Measurements from ENCODE around the gene CCDC28B.
A peak's percentile ranks its signal among the peaks of the same experiment; 100 is the strongest.

The CCDC28B gene

DNA sequence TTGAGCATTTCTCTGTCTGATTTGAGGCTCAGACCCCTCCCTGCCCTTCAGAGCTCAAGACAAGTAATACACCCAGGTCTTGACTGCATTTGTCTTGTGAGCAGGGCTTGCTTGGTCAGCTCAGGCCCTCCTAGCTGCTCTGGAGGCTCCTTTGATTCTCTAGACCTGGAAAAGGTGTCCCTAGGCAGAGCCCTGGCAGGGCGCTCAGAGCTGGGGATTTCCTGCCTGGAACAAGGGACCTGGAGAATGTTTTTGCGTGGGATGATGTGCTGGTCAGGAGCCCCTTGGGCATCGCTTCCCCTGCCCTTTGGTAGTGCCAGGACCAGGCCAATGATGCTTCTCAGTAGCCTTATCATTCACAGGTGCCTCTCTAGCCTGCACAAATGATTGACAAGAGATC is 4.9 kb upstream of the CCDC28B start:
- Histone ChIP-seq H3K36me3 (ENCODE audit: control insufficient read depth, insufficient read depth, low read length, severe bottlenecking) (peaks cover 81% of the 10 kb centered on the region), H3K9me3 (ENCODE audit: control insufficient read depth, low read length) (no peaks in the 10 kb centered on the region), H3K4me3 (ENCODE audit: low read length) (no peak overlapping the region)

GRCh38 chr1:32195972-32196823 is 4.2 kb upstream of the CCDC28B start:
- no peak for DNase-seq (ENCODE audit: low read depth)
- Histone ChIP-seq H3K4me3 (ENCODE audit: low read length) (no peak overlapping the region), H3K9me3 (ENCODE audit: control insufficient read depth, low read length) (no peaks in the 10 kb centered on the region), H3K36me3 (ENCODE audit: control insufficient read depth, insufficient read depth, low read length, severe bottlenecking) (peaks cover 74% of the 10 kb centered on the region), H3K9ac (ENCODE audit: low read length) (no peak overlapping the region), H3K4me1 (ENCODE audit: control insufficient read depth, insufficient read depth, low read length) (peaks cover 37% of the 10 kb centered on the region), H3K27me3 (replicated peaks; ENCODE audit: control insufficient read depth, insufficient read depth, low read length) (no peaks in the 10 kb centered on the region)

More for the DNA sequence above, 4.9 kb upstream of the CCDC28B start:
- DNase-seq (ENCODE audit: low read depth), result no peak
- no peak overlapping the region for H3K9ac ChIP-seq (ENCODE audit: low read length)
- no peaks in the 10 kb centered on the region for H3K27me3 ChIP-seq (replicated peaks; ENCODE audit: control insufficient read depth, insufficient read depth, low read length)
- H3K4me1 ChIP-seq (ENCODE audit: control insufficient read depth, insufficient read depth, low read length), result peaks cover 30% of the 10 kb centered on the region

DNA sequence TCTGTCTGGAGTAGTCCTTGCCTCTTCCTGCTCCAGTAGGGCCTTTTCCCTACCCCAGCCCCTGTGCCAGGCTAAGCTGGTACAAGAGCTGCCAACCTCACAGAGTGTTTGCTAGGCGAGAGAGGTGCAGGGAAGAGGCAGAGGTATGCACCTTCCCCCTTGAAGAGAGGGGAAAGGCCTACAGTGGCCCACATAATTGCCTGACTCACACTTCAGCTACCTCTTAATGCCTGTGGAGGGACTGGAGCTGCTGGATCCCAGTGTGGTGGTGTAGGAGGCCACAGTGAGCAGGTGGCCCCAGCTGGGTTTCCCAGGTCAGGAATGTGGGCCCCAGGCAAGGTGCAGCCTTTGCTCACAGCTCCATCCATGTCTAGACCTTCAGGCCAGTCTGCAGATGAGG is 3.3 kb upstream of the CCDC28B start:
- DNase-seq (ENCODE audit: low read depth), result no peak
- H3K27me3 ChIP-seq (replicated peaks; ENCODE audit: control insufficient read depth, insufficient read depth, low read length), result no peaks in the 10 kb centered on the region
- H3K4me3 ChIP-seq (ENCODE audit: low read length), result no peak overlapping the region
- H3K9ac ChIP-seq (ENCODE audit: low read length), result no peak overlapping the region
- H3K4me1 ChIP-seq (ENCODE audit: control insufficient read depth, insufficient read depth, low read length), result peaks cover 42% of the 10 kb centered on the region
- no peaks in the 10 kb centered on the region for H3K9me3 ChIP-seq (ENCODE audit: control insufficient read depth, low read length)
- H3K36me3 ChIP-seq (ENCODE audit: control insufficient read depth, insufficient read depth, low read length, severe bottlenecking), result peaks cover 65% of the 10 kb centered on the region

- Histone ChIP-seq H3K4me3 (ENCODE audit: low read length) (no peak overlapping the region), H3K4me1 (ENCODE audit: control insufficient read depth, insufficient read depth, low read length) (peaks cover 42% of the 10 kb centered on the region), H3K9ac (ENCODE audit: low read length) (no peak overlapping the region), H3K36me3 (ENCODE audit: control insufficient read depth, insufficient read depth, low read length, severe bottlenecking) (peaks cover 57% of the 10 kb centered on the region), H3K9me3 (ENCODE audit: control insufficient read depth, low read length) (no peaks in the 10 kb centered on the region), H3K27me3 (replicated peaks; ENCODE audit: control insufficient read depth, insufficient read depth, low read length) (no peaks in the 10 kb centered on the region)
- no peak for DNase-seq (ENCODE audit: low read depth)
These were observed 2.6 kb upstream of the CCDC28B start for GRCh38 chr1:32197837-32198236.

GRCh38 chr1:32198237-32199042 is 2.0 kb upstream of the CCDC28B start:
- H3K36me3 ChIP-seq (ENCODE audit: control insufficient read depth, insufficient read depth, low read length, severe bottlenecking), result peaks cover 51% of the 10 kb centered on the region
- no peaks in the 10 kb centered on the region for H3K27me3 ChIP-seq (replicated peaks; ENCODE audit: control insufficient read depth, insufficient read depth, low read length)
- DNase-seq (ENCODE audit: low read depth), result no peak
- H3K9me3 ChIP-seq (ENCODE audit: control insufficient read depth, low read length), result no peaks in the 10 kb centered on the region
- H3K4me3 ChIP-seq (ENCODE audit: low read length), result no peak overlapping the region
- H3K4me1 ChIP-seq (ENCODE audit: control insufficient read depth, insufficient read depth, low read length), result peaks cover 42% of the 10 kb centered on the region
- H3K9ac ChIP-seq (ENCODE audit: low read length), result no peak overlapping the region

DNA sequence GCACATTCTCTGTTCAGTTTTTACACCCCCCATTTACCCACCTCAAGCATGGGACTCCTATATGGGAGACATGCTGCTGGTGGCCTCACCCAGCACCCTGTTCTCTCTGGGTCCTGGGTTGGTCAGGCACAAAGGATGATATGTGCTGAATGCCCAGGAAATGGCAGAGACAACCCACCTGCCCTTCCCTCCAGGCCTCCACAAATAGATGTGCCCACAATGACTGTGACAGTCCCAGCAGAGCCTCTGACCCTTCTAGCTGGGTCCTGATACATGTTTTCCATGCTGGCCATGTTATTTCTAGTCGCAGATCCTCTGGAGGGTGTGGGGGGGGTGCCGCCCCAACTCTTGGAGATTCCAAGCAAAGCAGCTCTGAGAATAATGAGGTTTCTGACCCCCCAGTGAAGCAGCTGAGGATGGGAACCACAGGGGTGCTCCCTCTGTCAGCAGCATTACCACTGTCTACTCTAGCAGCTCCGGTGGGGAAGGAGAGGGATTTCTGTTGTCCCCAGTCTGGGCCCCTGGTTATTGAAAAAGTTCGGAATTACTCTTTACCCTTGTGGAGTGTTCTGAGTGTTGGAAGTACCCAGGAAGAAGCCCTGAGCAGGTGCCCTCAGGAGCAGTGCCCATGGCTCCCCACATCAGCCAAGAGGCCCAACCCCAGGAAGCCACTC is 1.2 kb upstream of the CCDC28B start:
- Histone ChIP-seq H3K9ac (ENCODE audit: low read length) (peak overlapping the region; percentile 75), H3K36me3 (ENCODE audit: control insufficient read depth, insufficient read depth, low read length, severe bottlenecking) (peaks cover 44% of the 10 kb centered on the region), H3K4me1 (ENCODE audit: control insufficient read depth, insufficient read depth, low read length) (peaks cover 42% of the 10 kb centered on the region), H3K9me3 (ENCODE audit: control insufficient read depth, low read length) (no peaks in the 10 kb centered on the region), H3K4me3 (ENCODE audit: low read length) (no peak overlapping the region), H3K27me3 (replicated peaks; ENCODE audit: control insufficient read depth, insufficient read depth, low read length) (no peaks in the 10 kb centered on the region)
- DNase-seq (ENCODE audit: low read depth), result no peak

GRCh38 chr1:32199717-32200072 is 700 bp upstream of the CCDC28B start:
- H3K36me3 ChIP-seq (ENCODE audit: control insufficient read depth, insufficient read depth, low read length, severe bottlenecking), result peaks cover 39% of the 10 kb centered on the region
- H3K27me3 ChIP-seq (replicated peaks; ENCODE audit: control insufficient read depth, insufficient read depth, low read length), result no peaks in the 10 kb centered on the region
- H3K4me3 ChIP-seq (ENCODE audit: low read length), result peak overlapping the region; percentile 83
- H3K9ac ChIP-seq (ENCODE audit: low read length), result peak overlapping the region; percentile 75
- H3K4me1 ChIP-seq (ENCODE audit: control insufficient read depth, insufficient read depth, low read length), result peaks cover 42% of the 10 kb centered on the region
- H3K9me3 ChIP-seq (ENCODE audit: control insufficient read depth, low read length), result no peaks in the 10 kb centered on the region
- DNase-seq (ENCODE audit: low read depth), result no peak

GRCh38 chr1:32201011-32201855 is 838 bp downstream of the CCDC28B start:
- Histone ChIP-seq H3K4me1 (ENCODE audit: control insufficient read depth, insufficient read depth, low read length) (peaks cover 44% of the 10 kb centered on the region), H3K27me3 (replicated peaks; ENCODE audit: control insufficient read depth, insufficient read depth, low read length) (no peaks in the 10 kb centered on the region), H3K9ac (ENCODE audit: low read length) (peak overlapping the region; percentile 75), H3K36me3 (ENCODE audit: control insufficient read depth, insufficient read depth, low read length, severe bottlenecking) (peaks cover 23% of the 10 kb centered on the region), H3K9me3 (ENCODE audit: control insufficient read depth, low read length) (no peaks in the 10 kb centered on the region), H3K4me3 (ENCODE audit: low read length) (peak overlapping the region; percentile 83)
- peak; percentile 77 for DNase-seq (ENCODE audit: low read depth)

- no peaks in the 10 kb centered on the region for H3K9me3 ChIP-seq (ENCODE audit: control insufficient read depth, low read length)
- peak overlapping the region; percentile 90 for H3K9ac ChIP-seq (ENCODE audit: low read length)
- peaks cover 31% of the 10 kb centered on the region for H3K4me1 ChIP-seq (ENCODE audit: control insufficient read depth, insufficient read depth, low read length)
- no peak for DNase-seq (ENCODE audit: low read depth)
- H3K4me3 ChIP-seq (ENCODE audit: low read length), result peak overlapping the region; percentile 89
- no peaks in the 10 kb centered on the region for H3K27me3 ChIP-seq (replicated peaks; ENCODE audit: control insufficient read depth, insufficient read depth, low read length)
- H3K36me3 ChIP-seq (ENCODE audit: control insufficient read depth, insufficient read depth, low read length, severe bottlenecking), result no peaks in the 10 kb centered on the region
These were observed 4.6 kb downstream of the CCDC28B start for GRCh38 chr1:32204943-32205361.

DNA sequence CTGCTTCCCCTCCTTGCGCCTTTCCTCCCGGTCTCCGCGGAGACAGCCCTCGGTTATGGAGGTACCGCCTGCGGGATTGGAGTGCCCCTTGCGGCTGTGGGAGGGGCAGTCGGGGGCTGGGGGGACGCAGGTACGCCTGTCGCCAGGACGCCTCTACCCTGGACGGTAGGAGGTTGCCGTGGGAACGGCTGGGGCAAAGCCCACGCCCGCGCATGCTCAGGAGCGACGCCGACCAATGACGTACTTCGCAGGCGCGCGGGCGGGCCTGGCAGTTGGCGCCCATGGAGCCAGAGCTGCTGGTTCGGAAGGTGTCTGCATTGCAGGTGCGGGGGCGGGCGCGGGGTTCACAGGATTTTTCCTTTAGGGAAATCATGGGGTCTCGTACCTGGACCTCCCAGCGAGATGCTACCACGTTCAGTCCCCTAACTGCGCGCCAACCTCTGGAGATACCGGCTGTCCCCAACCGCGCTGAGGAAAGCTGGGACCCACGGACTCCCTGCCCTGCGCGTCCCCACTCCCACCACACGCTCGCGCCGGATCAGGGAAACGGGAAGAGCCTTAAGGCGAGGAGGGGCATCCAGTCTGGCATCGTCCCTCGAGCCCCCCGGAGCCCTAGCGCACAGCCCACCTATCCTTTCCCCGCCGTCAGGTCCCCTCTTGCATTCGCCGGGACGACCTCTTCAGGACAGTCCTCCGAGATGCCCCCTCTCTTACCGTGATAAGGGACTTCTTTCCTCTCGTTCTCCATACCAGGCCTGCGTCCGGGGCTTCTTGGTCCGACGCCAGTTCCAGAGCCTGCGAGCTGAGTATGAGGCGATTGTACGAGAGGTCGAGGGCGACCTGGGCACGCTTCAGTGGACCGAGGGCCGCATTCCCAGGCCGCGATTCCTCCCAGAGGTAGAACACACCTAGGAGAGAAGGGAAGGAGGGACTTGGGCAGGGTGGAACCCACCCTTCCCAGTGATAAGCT is 5.3 kb downstream of the CCDC28B start, which contains the start of gene IQCC:
Gene IQCC, plus strand, starts transcription at position 271 of the 970 bp plus-strand sequence. Its CDS starts 11 bp downstream, at position 282.
- Histone ChIP-seq H3K9me3 (ENCODE audit: control insufficient read depth, low read length) (no peaks in the 10 kb centered on the region), H3K4me3 (ENCODE audit: low read length) (peak within 1 kb of the TSS; percentile 89), H3K9ac (ENCODE audit: low read length) (peak within 1 kb of the TSS; percentile 90), H3K36me3 (ENCODE audit: control insufficient read depth, insufficient read depth, low read length, severe bottlenecking) (no peaks in the 10 kb centered on the region), H3K27me3 (replicated peaks; ENCODE audit: control insufficient read depth, insufficient read depth, low read length) (no peaks in the 10 kb centered on the region), H3K4me1 (ENCODE audit: control insufficient read depth, insufficient read depth, low read length) (peaks cover 23% of the 10 kb centered on the region)
- peak; percentile 95 for DNase-seq (ENCODE audit: low read depth)

Data from adipocyte (in vitro differentiated cells).